Spinal cord (tissue), 10 donors: ENCODE data around the gene CERS2. TPM values are rescaled to one million over a fixed set of nuclear protein-coding genes. Genes with fewer than 3 reads are reported as not detected.
A peak's percentile ranks its signal among the peaks of the same experiment; 100 is the strongest.
"Not testable (repeated sequence)": the region's sequence is repeated elsewhere in the genome, so short reads cannot be mapped to it uniquely, and the experiment has no call there.

Experiments
- DNase-seq, 6 donors: peaks; one replicate each; pipeline versions ENCODE4 v3.0.0 to v3.0.0-alpha.2; 2013 to 2015; ENCODE audit warnings: low spot score in 6 of 6, low read depth in 4 of 6
- H3K27ac ChIP-seq: one replicate; pipeline ENCODE4 v1.5.1; 2013; ENCODE audit warnings: low read depth, low read length, control low read depth
- H3K27me3 ChIP-seq: one replicate; pipeline ENCODE4 v1.6.1; 2013; ENCODE audit warnings: low read length; ENCODE audit not compliant: control insufficient read depth, insufficient read depth
- H3K36me3 ChIP-seq: one replicate; pipeline ENCODE4 v1.6.1; 2013; ENCODE audit warnings: low read length; ENCODE audit not compliant: control insufficient read depth, insufficient read depth
- H3K4me1 ChIP-seq: one replicate; pipeline ENCODE4 v1.6.1; 2013; ENCODE audit warnings: low read length; ENCODE audit not compliant: control insufficient read depth, insufficient read depth
- H3K4me3 ChIP-seq: one replicate; pipeline ENCODE4 v1.5.1; 2013; ENCODE audit warnings: low read depth, low read length, control low read depth
- H3K9me3 ChIP-seq: one replicate; pipeline ENCODE4 v1.6.1; 2013; ENCODE audit warnings: low read length; ENCODE audit not compliant: control insufficient read depth, insufficient read depth
- WGBS: methylation state at CpG from one replicate; pipeline ENCODE4 v1.1.5; 2013; ENCODE audit warnings: missing lambda C conversion rate; ENCODE audit not compliant: insufficient coverage; 5-methylcytosine and 5-hydroxymethylcytosine counted together
- polyA plus RNA-seq, 2 donors: library from polyadenylated mRNA; unstranded; fragments of 120-200 nt; gene quantifications; one replicate each; pipeline ENCODE4 v1.2.1, GENCODE V29; 2013; ENCODE audit not compliant: insufficient read length in 2 of 2
- total RNA-seq, 2 donors: library from RNA; depleted of rRNA in 1 of 2; stranded (reverse); fragments of 120-200 nt in 1 of 2; fragments of >200 nt in 1 of 2; gene quantifications; one replicate each; pipeline versions ENCODE4 v1.2.3 to v1.2.4, GENCODE V29; 2013 to 2014
- donor health status: healthy.

Gene CERS2
- total and polyA plus RNA-seq, 4 donors = 116 to 224 (median 170) TPM

DNA sequence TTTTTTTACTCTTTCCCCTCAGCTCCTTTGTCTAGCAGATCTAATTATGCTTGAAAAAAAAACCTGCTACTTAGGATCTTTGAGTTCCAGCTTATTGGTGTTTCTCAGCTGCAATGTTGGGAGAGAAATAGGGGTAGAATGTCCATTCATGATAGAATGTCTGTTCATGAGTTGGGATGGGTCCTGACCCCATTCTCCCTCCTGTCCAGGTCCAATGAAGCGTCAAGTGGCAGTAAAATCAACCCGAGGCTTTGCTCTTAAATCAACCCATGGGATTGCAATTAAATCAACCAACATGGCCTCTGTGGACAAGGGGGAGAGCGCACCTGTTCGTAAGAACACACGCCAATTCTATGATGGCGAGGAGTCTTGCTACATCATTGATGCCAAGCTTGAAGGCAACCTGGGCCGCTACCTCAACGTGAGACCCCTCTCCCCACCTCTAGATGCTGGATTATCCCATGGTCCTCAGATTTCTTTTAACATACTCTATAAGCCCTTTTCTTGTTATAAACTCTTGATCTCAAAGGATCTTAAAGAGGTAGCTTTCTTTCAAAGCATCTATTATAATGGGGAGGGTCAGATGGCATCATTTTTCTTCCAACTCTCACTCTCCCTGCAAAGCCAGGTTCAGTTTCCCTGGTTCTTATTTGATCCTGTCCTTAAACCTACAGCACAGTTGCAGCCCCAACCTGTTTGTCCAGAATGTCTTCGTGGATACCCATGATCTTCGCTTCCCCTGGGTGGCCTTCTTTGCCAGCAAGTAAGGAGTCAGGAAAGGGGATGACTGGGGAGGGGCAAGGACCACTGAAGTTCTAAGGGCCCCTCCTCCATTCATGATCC, 11.1 kb downstream of the CERS2 start:
- peaks cover 79% of the 10 kb centered on the region for H3K36me3 ChIP-seq
- no peak overlapping the region for H3K27ac ChIP-seq

DNA sequence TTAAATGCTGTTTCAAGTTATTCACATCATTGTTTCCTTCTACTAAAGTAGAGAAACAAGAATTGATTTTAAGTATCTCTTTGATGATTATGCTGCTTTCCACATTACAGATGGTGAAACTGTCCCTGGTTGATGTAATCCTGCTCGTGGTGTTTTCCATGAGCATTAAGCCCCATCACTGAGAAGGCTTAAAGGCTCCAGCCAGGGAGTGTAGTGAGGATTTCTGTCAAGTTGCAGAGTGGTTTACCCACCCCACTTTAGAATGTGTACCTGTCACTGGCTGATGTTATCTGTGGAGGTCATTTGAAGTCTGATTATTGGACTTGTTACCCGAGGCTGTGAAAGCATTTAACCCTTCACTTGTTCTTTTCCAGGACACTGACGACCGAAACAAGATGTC, 12.9 kb downstream of the CERS2 start:
- H3K27ac ChIP-seq = no peak overlapping the region
- H3K27me3 ChIP-seq = no peaks in the 10 kb centered on the region
- DNase-seq = no peak
- no peak overlapping the region for H3K4me3 ChIP-seq
- H3K36me3 ChIP-seq = peaks cover 70% of the 10 kb centered on the region
- no CpG with 5 or more reads among the region's 4 CpGs for WGBS
- H3K9me3 ChIP-seq = no peaks in the 10 kb centered on the region
- H3K4me1 ChIP-seq = no peaks in the 10 kb centered on the region

More for the DNA sequence above, 11.1 kb downstream of the CERS2 start:
- Histone ChIP-seq H3K4me3 (no peak overlapping the region), H3K4me1 (peaks cover 9% of the 10 kb centered on the region), H3K9me3 (no peaks in the 10 kb centered on the region), H3K27me3 (no peaks in the 10 kb centered on the region)
- 92% methylated on average over 5 of the region's 10 CpGs for WGBS
- DNase-seq = no peak

DNA sequence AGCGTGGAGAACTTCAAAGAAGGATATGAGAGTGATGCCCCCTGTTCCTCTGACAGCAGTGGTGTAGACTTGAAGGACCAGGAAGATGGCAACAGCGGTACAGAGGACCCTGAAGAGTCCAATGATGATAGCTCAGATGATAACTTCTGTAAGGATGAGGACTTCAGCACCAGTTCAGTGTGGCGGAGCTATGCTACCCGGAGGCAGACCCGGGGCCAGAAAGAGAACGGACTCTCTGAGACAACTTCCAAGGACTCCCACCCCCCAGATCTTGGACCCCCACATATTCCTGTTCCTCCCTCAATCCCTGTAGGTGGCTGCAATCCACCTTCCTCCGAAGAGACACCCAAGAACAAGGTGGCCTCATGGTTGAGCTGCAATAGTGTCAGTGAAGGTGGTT, 14.0 kb downstream of the CERS2 start:
- no peaks in the 10 kb centered on the region for H3K4me1 ChIP-seq
- WGBS = 97% methylated on average over 5 of the region's 7 CpGs
- H3K36me3 ChIP-seq = peaks cover 59% of the 10 kb centered on the region
- H3K9me3 ChIP-seq = no peaks in the 10 kb centered on the region
- H3K27me3 ChIP-seq = no peaks in the 10 kb centered on the region
- H3K4me3 ChIP-seq = no peak overlapping the region
- no peak for DNase-seq
- no peak overlapping the region for H3K27ac ChIP-seq

DNA sequence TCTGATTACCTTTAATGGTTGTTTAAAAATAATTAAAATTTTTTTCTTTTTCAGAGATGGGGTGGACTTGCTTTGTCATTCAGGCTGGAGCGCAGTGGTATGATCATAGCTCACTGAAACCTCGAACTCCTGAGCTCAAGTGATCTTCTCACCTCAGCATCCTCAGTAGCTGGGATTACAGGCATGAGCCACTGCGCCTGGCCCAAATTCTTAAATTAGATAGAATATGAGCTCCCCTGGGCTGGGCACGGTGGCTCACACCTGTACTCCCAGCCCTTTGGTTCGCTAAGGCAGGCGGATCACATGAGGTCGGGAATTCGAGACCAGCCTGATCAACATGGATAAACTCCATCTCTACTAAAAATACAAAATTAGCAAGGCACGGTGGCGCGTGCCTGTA, 17.0 kb downstream of the CERS2 start:
- no peak overlapping the region for H3K4me3 ChIP-seq
- H3K9me3 ChIP-seq = no peaks in the 10 kb centered on the region
- H3K27me3 ChIP-seq = no peaks in the 10 kb centered on the region
- no peak overlapping the region for H3K27ac ChIP-seq
- no peak for DNase-seq
- no peaks in the 10 kb centered on the region for H3K4me1 ChIP-seq
- WGBS = 100% methylated on average over 9 of the region's 11 CpGs
- H3K36me3 ChIP-seq = peaks cover 46% of the 10 kb centered on the region

DNA sequence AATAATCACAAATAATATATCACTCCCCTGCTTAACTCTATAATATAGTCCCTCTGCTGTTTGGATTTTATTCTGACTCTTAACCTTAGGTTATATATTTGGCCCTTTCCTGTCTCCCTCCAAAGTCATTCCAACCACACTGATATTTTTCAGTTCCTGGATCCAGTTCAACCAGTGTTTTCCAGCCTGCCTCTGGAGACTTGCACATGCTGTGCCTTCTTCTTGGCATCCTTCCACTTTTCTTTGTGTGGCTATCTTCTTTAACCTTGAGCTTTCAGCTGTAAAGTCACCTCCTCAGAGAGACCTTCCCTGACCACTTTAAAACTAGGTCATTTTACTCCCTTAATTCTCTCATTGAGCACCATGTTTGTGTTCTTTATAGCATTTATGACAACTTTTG, 19.4 kb downstream of the CERS2 start:
- Histone ChIP-seq H3K9me3 (no peaks in the 10 kb centered on the region), H3K4me3 (no peak overlapping the region), H3K27me3 (no peaks in the 10 kb centered on the region), H3K36me3 (peaks cover 54% of the 10 kb centered on the region), H3K27ac (no peak overlapping the region), H3K4me1 (no peaks in the 10 kb centered on the region)
- DNase-seq = no peak

DNA sequence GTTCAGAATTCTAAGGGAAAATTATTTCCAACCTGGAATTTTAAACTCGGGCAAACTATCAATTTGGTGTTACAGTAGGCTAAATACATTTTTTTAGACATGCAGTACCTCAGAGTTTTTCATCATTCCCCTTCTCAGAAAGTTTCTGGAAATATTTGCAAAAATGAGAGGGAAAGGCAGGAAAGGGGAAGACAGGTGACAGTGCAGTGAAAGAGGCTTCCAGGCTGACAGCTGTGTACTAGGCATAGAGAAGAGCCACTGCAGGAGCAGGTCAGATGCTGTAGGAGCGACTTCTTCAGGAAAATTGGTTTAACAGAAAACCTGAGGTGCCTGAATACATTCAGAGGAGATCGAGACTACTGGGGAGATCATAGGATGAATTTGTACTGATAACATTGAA, 19.9 kb downstream of the CERS2 start:
- no peaks in the 10 kb centered on the region for H3K9me3 ChIP-seq
- 100% methylated on average over 1 of the region's 3 CpGs for WGBS
- no peaks in the 10 kb centered on the region for H3K27me3 ChIP-seq
- no peak overlapping the region for H3K27ac ChIP-seq
- no peaks in the 10 kb centered on the region for H3K4me1 ChIP-seq
- no peak for DNase-seq
- H3K36me3 ChIP-seq = peaks cover 54% of the 10 kb centered on the region
- H3K4me3 ChIP-seq = no peak overlapping the region

DNA sequence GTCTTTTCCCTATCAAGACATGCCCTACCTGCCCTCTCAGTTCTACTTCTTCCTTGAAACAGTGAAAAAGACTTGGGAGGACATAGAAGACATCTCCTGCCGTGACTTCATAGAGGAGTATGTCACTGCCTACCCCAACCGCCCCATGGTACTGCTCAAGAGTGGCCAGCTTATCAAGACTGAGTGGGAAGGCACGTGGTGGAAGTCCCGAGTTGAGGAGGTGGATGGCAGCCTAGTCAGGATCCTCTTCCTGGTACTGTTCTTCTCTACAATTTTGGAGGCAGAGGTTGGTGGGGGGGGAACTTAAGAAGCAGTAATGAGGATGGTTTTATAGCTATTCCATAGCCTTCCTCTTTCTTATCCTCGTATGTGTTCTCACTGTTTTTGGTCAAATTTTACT, 29.8 kb downstream of the CERS2 start:
- H3K27ac ChIP-seq = no peak overlapping the region
- no peak for DNase-seq
- H3K36me3 ChIP-seq = peaks cover 80% of the 10 kb centered on the region
- H3K4me1 ChIP-seq = no peaks in the 10 kb centered on the region
- H3K9me3 ChIP-seq = no peaks in the 10 kb centered on the region
- H3K4me3 ChIP-seq = no peak overlapping the region
- H3K27me3 ChIP-seq = no peaks in the 10 kb centered on the region
- 92% methylated on average over 2 of the region's 5 CpGs for WGBS

DNA sequence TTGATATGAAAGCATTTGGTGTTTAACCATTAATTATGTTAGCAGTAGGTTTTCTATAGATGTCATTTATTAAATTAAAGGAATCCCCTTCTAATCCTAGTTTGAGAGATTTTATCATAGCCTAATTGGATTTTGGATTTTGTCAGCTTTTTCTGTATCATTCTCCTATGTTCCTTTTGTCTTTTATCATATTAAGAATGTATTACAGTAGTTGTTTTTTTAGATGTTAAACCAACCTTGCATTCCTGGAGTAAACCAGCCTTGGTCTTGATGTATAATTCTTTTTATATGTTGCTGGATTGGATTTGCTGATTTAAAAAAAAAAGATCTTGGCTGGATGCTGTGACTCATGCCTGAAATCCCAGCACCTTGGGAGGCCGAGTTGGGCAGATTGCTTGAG, 42.9 kb downstream of the CERS2 start:
- Histone ChIP-seq H3K27me3 (no peaks in the 10 kb centered on the region), H3K4me1 (peaks cover 6% of the 10 kb centered on the region), H3K27ac (no peak overlapping the region), H3K4me3 (no peak overlapping the region), H3K9me3 (peaks cover 4% of the 10 kb centered on the region), H3K36me3 (peaks cover 41% of the 10 kb centered on the region)
- peak in 2 of 6 donors; percentile 3 to 32 for DNase-seq
- WGBS = no CpG with 5 or more reads among the region's 1 CpG

DNA sequence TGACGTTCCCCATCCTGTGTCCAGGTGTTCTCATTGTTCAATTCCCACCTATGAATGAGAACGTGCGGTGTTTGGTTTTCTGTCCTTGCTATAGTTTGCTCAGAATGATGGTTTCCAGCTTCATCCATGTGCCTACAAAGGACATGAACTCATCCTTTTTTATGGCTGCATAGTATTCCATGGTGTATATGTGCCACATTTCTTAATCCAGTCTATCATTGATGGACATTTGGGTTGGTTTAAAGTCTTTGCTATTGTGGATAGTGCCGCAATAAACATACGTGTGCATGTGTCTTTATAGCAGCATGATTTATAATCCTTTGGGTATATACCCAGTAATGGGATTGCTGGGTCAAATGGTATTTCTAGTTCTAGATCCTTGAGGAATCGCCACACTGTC, 45.9 kb downstream of the CERS2 start:
- not testable (repeated sequence) for DNase-seq, H3K27ac ChIP-seq, H3K27me3 ChIP-seq, H3K9me3 ChIP-seq, H3K4me3 ChIP-seq
- no CpG with 5 or more reads among the region's 6 CpGs for WGBS
- H3K36me3 ChIP-seq = peaks cover 25% of the 10 kb centered on the region
- peaks cover 15% of the 10 kb centered on the region for H3K4me1 ChIP-seq

DNA sequence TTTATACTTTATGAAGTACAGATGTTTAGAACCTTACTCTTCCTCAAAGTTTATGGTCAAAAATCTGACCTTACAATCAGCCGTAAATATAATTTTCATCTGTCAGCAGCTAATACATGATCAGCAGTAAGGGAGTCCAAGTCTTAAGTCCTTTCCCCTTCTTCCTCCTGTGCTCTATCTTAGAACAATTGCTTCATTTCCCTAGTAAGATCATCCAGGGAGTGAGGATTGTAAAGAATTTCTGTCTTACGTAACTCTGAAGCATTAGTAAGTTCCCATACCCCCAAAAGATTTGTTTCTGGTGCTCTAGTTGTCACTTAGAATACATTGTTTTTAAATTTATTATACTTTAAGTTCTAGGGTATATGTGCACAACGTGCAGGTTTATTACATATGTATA, 46.3 kb downstream of the CERS2 start:
- DNase-seq = no peak
- Histone ChIP-seq H3K36me3 (peaks cover 23% of the 10 kb centered on the region), H3K9me3 (peaks cover 4% of the 10 kb centered on the region), H3K4me3 (no peak overlapping the region), H3K27ac (no peak overlapping the region), H3K27me3 (no peaks in the 10 kb centered on the region), H3K4me1 (peaks cover 15% of the 10 kb centered on the region)
- WGBS = 100% methylated on average over 1 of the region's 3 CpGs
